ENCODE measurements around the gene UGT1A8.

Gene UGT1A8

DNA sequence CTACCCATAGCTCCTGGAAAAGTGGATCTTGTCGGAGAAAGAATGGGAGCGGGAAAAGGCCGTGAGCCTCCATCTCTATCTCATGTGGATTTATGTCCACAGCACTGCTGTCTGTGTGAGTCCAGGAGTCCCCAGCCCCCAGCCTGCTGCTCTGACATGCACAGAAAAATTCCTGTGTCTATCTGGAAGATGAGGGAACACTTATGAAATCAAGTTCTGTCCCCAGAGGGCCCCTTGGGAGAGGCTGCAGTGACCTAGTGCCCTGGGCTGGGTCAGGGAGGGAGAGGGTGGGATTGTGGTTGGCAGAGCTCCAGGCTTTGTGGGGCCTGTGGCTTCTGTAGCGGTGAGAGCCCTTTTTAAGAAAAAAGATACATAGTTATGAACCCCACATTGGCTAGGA is 199.3 kb downstream of the UGT1A8 start:
- no peak for DNase-seq (ENCODE audit: low read depth in 2 of 2)
- no peak overlapping the region for H3K4me3 ChIP-seq (replicated peaks in 1 of 2; ENCODE audit: low read depth in 2 of 2, low read length in 2 of 2)
- TF ChIP-seq, protein P1, sequence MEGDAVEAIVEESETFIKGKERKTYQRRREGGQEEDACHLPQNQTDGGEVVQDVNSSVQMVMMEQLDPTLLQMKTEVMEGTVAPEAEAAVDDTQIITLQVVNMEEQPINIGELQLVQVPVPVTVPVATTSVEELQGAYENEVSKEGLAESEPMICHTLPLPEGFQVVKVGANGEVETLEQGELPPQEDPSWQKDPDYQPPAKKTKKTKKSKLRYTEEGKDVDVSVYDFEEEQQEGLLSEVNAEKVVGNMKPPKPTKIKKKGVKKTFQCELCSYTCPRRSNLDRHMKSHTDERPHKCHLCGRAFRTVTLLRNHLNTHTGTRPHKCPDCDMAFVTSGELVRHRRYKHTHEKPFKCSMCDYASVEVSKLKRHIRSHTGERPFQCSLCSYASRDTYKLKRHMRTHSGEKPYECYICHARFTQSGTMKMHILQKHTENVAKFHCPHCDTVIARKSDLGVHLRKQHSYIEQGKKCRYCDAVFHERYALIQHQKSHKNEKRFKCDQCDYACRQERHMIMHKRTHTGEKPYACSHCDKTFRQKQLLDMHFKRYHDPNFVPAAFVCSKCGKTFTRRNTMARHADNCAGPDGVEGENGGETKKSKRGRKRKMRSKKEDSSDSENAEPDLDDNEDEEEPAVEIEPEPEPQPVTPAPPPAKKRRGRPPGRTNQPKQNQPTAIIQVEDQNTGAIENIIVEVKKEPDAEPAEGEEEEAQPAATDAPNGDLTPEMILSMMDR (IDR thresholded peaks at IDR 0.05; ENCODE audit: low read depth, low read length): no peak

DNA sequence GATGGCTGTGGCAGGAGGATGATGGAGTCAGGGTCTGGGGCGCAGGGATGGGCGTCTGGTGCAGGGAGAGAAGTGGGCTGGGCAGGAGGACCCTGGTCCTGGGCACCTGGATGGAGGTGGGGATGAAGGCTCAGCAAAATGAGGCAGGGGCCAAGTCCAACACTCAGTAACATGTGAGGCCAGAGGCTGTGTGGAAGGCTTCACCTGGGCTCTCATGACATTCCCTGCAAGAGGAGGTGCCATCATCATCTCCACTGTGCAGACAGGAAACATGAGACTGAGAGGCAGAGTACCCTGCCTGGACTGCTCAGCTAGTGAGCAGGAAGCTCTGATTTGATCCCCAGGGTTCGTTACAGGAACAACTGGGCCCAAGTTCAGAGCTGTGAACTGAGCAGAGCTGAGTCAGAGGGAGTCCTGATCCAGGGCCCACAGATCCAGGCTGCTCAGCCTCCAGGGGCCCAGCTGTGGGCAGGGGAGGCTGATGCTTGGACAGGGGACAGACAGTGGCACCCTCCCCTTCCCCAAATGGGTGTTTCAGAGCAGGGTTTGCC is 200.0 kb downstream of the UGT1A8 start:
- DNase-seq (ENCODE audit: low read depth in 2 of 2): peak; percentile 23 to 40
- no peak overlapping the region for H3K4me3 ChIP-seq (replicated peaks in 1 of 2; ENCODE audit: low read depth in 2 of 2, low read length in 2 of 2)
- TF ChIP-seq, protein P1 (IDR thresholded peaks at IDR 0.05; ENCODE audit: low read depth, low read length): no peak

GRCh38 chr2:233817995-233818638 is 200.7 kb downstream of the UGT1A8 start:
- H3K4me3 ChIP-seq (replicated peaks in 1 of 2; ENCODE audit: low read depth in 2 of 2, low read length in 2 of 2): no peak overlapping the region
- DNase-seq (ENCODE audit: low read depth in 2 of 2): no peak
- TF ChIP-seq, protein P1 (IDR thresholded peaks at IDR 0.05; ENCODE audit: low read depth, low read length): no peak

GRCh38 chr2:233818639-233819621 is 201.5 kb downstream of the UGT1A8 start:
- no peak overlapping the region for H3K4me3 ChIP-seq (replicated peaks in 1 of 2; ENCODE audit: low read depth in 2 of 2, low read length in 2 of 2)
- TF ChIP-seq, protein P1 (IDR thresholded peaks at IDR 0.05; ENCODE audit: low read depth, low read length): no peak
- no peak for DNase-seq (ENCODE audit: low read depth in 2 of 2)

DNA sequence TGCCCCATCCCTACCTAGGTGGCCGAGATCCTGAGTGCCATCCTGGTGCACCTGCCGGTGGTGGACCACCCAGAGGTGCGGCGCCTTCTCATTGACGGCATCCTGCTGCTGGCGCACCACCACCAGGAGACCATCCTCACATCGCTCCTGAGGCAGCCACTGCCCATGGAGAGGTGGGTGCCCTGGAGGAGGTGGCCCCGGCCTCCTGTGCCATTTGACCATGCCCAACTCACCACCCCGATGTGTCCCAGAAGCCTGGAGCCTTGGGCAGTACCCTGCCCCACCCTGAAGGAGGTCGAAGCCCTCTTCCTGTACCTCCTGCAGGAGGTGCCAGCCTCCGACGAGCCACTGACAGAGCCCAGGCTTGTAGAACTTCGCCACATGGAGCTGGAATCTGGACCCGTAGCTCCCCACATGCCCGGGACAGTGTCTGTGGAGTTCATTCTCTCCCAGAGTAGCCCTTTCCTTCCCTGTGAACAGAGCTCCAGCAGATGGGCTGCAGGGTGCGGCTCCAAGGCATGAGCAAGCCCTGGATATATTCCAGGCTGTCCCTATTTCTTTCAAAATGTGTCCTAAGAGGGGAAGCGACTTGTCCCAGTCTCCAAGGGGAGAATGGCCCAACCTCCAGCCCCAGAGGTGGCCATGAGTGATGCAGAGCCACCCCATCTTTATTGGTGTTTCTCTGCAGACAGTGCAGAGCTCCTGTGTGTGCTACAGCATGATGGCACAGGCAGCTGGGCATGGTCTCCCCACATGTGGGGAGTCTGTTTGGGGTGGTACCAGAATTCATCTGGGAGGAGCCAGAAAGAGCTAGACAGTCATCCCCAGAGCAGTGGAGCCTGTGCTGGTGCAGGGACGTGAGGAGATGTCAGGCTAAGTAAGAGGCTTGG is 202.7 kb downstream of the UGT1A8 start:
- H3K4me3 ChIP-seq (replicated peaks in 1 of 2; ENCODE audit: low read depth in 2 of 2, low read length in 2 of 2): no peak overlapping the region
- DNase-seq (ENCODE audit: low read depth in 2 of 2): no peak
- TF ChIP-seq, protein P1 (IDR thresholded peaks at IDR 0.05; ENCODE audit: low read depth, low read length): no peak

DNA sequence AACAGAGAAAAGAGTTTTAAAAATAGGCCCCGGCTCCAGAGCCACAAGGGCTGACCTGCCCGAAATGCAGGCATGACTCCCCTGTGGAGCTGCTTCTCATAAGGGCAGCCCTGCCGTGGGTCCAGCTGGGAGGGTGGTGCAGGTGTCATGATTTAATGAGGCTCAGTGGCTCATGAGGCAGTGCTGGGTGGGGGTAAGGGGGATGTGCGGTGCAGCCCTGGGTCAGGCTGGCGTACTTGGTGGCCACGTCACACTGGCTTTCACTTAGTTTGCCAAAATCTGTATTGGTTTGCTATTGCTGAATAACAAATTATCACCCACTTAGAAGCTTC is 203.3 kb downstream of the UGT1A8 start:
- TF ChIP-seq, protein P1 (IDR thresholded peaks at IDR 0.05; ENCODE audit: low read depth, low read length): no peak
- no peak for DNase-seq (ENCODE audit: low read depth in 2 of 2)
- H3K4me3 ChIP-seq (replicated peaks in 1 of 2; ENCODE audit: low read depth in 2 of 2, low read length in 2 of 2): no peak overlapping the region

Data from cardiac fibroblast (primary cell).